NAMALWA (cell line): ENCODE data around the gene CTNNA2.

ENCODE experiments used
- DNase-seq: peaks from one replicate; pipeline ENCODE4 v3.0.0-alpha.2; 2015; ENCODE audit warnings: low spot score

CTNNA2 gene

GRCh38 chr2:79855264-79856006 is 342.6 kb downstream of the CTNNA2 start:
- no peak for DNase-seq

- DNase-seq = no peak
Observed at GRCh38 chr2:79857888-79858287, 345.0 kb downstream of the CTNNA2 start.

GRCh38 chr2:79860228-79861058 is 347.6 kb downstream of the CTNNA2 start:
- DNase-seq = peak; percentile 44

- DNase-seq = no peak
Observed at GRCh38 chr2:79861059-79861374, 348.2 kb downstream of the CTNNA2 start.

GRCh38 chr2:79862756-79863155 is 349.9 kb downstream of the CTNNA2 start:
- DNase-seq = no peak

- no peak for DNase-seq
Observed at GRCh38 chr2:79872656-79873055, 359.8 kb downstream of the CTNNA2 start.

GRCh38 chr2:79874015-79874414 is 361.2 kb downstream of the CTNNA2 start:
- no peak for DNase-seq

GRCh38 chr2:79876430-79876829 is 363.6 kb downstream of the CTNNA2 start:
- peak; percentile 24 for DNase-seq

- no peak for DNase-seq
Observed at GRCh38 chr2:79882548-79882947, 369.7 kb downstream of the CTNNA2 start.

GRCh38 chr2:79887747-79888374 is 375.0 kb downstream of the CTNNA2 start:
- DNase-seq = peak; percentile 73

GRCh38 chr2:79892123-79892522 is 379.3 kb downstream of the CTNNA2 start:
- DNase-seq = no peak

- DNase-seq = no peak
Observed at GRCh38 chr2:79899196-79899595, 386.3 kb downstream of the CTNNA2 start.

GRCh38 chr2:79901161-79901560 is 388.3 kb downstream of the CTNNA2 start:
- DNase-seq = no peak

- DNase-seq = no peak
Observed at GRCh38 chr2:79903222-79904000, 390.6 kb downstream of the CTNNA2 start.

- DNase-seq = no peak
Observed at GRCh38 chr2:79906139-79906890, 393.5 kb downstream of the CTNNA2 start.

- DNase-seq = no peak
Observed at GRCh38 chr2:79909521-79909920, 396.7 kb downstream of the CTNNA2 start.

GRCh38 chr2:79910643-79911042 is 397.8 kb downstream of the CTNNA2 start:
- no peak for DNase-seq

GRCh38 chr2:79915455-79915854 is 402.6 kb downstream of the CTNNA2 start:
- no peak for DNase-seq

GRCh38 chr2:79916285-79916684 is 403.4 kb downstream of the CTNNA2 start:
- DNase-seq = no peak

- no peak for DNase-seq
Observed at GRCh38 chr2:79920512-79921076, 407.7 kb downstream of the CTNNA2 start.

GRCh38 chr2:79929624-79930023 is 416.8 kb downstream of the CTNNA2 start:
- DNase-seq = no peak
